Medulla oblongata (tissue), 1 donor: ENCODE data around the gene MDC1.
"Not testable (repeated sequence)": the region's sequence is repeated elsewhere in the genome, so short reads cannot be mapped to it uniquely, and the experiment has no call there.

Experiments used
- DNase-seq: peaks from one replicate; pipeline ENCODE4 v3.0.0-alpha.2; 2015; ENCODE audit errors: extremely low spot score

Gene MDC1

GRCh38 chr6:30717129-30717844, at the start of gene MDC1:
TSS of gene MDC1 (minus strand) at chr6:30717281. CDS start at chr6:30715175, 2,106 bp downstream.
- DNase-seq = peak; percentile 100

GRCh38 chr6:30766461-30767157, 49.5 kb upstream of the MDC1 start:
- no peak for DNase-seq

GRCh38 chr6:30765495-30765894, 48.4 kb upstream of the MDC1 start:
- DNase-seq = not testable (repeated sequence)

GRCh38 chr6:30764490-30765043, 47.5 kb upstream of the MDC1 start:
- not testable (repeated sequence) for DNase-seq

- no peak for DNase-seq
Observed at GRCh38 chr6:30763618-30764489, 46.8 kb upstream of the MDC1 start.

GRCh38 chr6:30763155-30763617, 46.1 kb upstream of the MDC1 start:
- DNase-seq = no peak

- no peak for DNase-seq
Observed at GRCh38 chr6:30761791-30762429, 44.8 kb upstream of the MDC1 start.

GRCh38 chr6:30760549-30760948, 43.5 kb upstream of the MDC1 start:
- DNase-seq = no peak

- DNase-seq = no peak
Observed at GRCh38 chr6:30759575-30760239, 42.6 kb upstream of the MDC1 start.

- no peak for DNase-seq
Observed at GRCh38 chr6:30757261-30757904, 40.3 kb upstream of the MDC1 start.

- not testable (repeated sequence) for DNase-seq
Observed at GRCh38 chr6:30756405-30757003, 39.4 kb upstream of the MDC1 start.

GRCh38 chr6:30754631-30755030, 37.5 kb upstream of the MDC1 start:
- DNase-seq = no peak

GRCh38 chr6:30752157-30752927, 35.3 kb upstream of the MDC1 start:
- DNase-seq = peak; percentile 78

GRCh38 chr6:30750379-30750668, 33.2 kb upstream of the MDC1 start:
- no peak for DNase-seq

- no peak for DNase-seq
Observed at GRCh38 chr6:30749554-30750378, 32.7 kb upstream of the MDC1 start.

GRCh38 chr6:30748851-30749540, 31.9 kb upstream of the MDC1 start:
- no peak for DNase-seq

GRCh38 chr6:30747902-30748769, 31.1 kb upstream of the MDC1 start:
- no peak for DNase-seq
